C4-2B (cell line): Measurements from ENCODE around the gene IMMT.

ENCODE experiments used
- ZFX ChIP-seq: fragments of 450-650 bp; IDR thresholded peaks from 2 replicates; pipeline ENCODE4 v1.6.1; 2017
- TF ChIP-seq, protein P1 (sequence below): fragments of 450-650 bp; conservative IDR thresholded peaks from 2 replicates; pipeline ENCODE4 v1.5.1; 2017; ENCODE audit warnings: mild to moderate bottlenecking

GRCh38 chr2:86232910-86233309, 37.6 kb upstream of the IMMT start:
- TF ChIP-seq, protein P1, sequence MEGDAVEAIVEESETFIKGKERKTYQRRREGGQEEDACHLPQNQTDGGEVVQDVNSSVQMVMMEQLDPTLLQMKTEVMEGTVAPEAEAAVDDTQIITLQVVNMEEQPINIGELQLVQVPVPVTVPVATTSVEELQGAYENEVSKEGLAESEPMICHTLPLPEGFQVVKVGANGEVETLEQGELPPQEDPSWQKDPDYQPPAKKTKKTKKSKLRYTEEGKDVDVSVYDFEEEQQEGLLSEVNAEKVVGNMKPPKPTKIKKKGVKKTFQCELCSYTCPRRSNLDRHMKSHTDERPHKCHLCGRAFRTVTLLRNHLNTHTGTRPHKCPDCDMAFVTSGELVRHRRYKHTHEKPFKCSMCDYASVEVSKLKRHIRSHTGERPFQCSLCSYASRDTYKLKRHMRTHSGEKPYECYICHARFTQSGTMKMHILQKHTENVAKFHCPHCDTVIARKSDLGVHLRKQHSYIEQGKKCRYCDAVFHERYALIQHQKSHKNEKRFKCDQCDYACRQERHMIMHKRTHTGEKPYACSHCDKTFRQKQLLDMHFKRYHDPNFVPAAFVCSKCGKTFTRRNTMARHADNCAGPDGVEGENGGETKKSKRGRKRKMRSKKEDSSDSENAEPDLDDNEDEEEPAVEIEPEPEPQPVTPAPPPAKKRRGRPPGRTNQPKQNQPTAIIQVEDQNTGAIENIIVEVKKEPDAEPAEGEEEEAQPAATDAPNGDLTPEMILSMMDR = no peak
- TF ChIP-seq ZFX = no peak
